Activated CD8-positive, alpha-beta T cell treated with anti-CD3 and anti-CD28 coated beads for 36 hours (primary cell): ENCODE data around the gene LCN2. TPM values are rescaled to one million over a fixed set of nuclear protein-coding genes. Genes with fewer than 3 reads are reported as not detected.
A peak's percentile ranks its signal among the peaks of the same experiment; 100 is the strongest.

Source experiments
- ATAC-seq: fragments of 200-7000 bp; cut with Tn5 transposase; one replicate; pipeline ENCODE4 v1.10.0; 2021; ENCODE audit warnings: mild to moderate bottlenecking, moderate library complexity
- CTCF ChIA-PET: fragments of 350-600 bp; sonication (Branson Sonifier 250); formaldehyde crosslinking; loops from one replicate; lab custom pipeline; 2021; ENCODE audit warnings: antibody characterized with exemption; lab: Charles Lee
- POLR2A ChIA-PET: fragments of 350-600 bp; sonication (Branson Sonifier 250); formaldehyde crosslinking; loops from one replicate; lab custom pipeline; 2021; ENCODE audit warnings: antibody characterized with exemption; lab: Charles Lee
- DNase-seq: peaks from one replicate; pipeline ENCODE4 v3.0.0-alpha.2; 2020
- H3K27ac Mint-ChIP-seq: one replicate; pipeline ENCODE4 v1.8.0; 2021; ENCODE audit warnings: mild to moderate bottlenecking, mixed read lengths
- H3K27me3 Mint-ChIP-seq: one replicate; pipeline ENCODE4 v1.8.0; 2021; ENCODE audit warnings: mixed read lengths
- H3K36me3 Mint-ChIP-seq: one replicate; pipeline ENCODE4 v1.8.0; 2021; ENCODE audit warnings: low read depth, mixed read lengths
- H3K4me1 Mint-ChIP-seq: one replicate; pipeline ENCODE4 v1.8.0; 2021; ENCODE audit warnings: low read depth, mixed read lengths
- H3K4me3 Mint-ChIP-seq: one replicate; pipeline ENCODE4 v1.8.0; 2021; ENCODE audit warnings: mild to moderate bottlenecking, moderate library complexity, mixed read lengths
- H3K9me3 Mint-ChIP-seq: one replicate; pipeline ENCODE4 v1.8.0; 2021; ENCODE audit warnings: mixed read lengths
- CTCF ChIP-seq: fragments of 200-600 bp; IDR thresholded peaks from one replicate; pipeline ENCODE4 v1.8.0; 2022; ENCODE audit warnings: antibody characterized with exemption, mild to moderate bottlenecking
- intact Hi-C: fragments of 100-400 bp; cut with micrococcal nuclease; formaldehyde crosslinking; loops from one replicate; pipeline ENCODE4 v1.10.0; 2022
- total RNA-seq, 2 experiments: library from RNA; stranded (reverse); gene quantifications; one replicate each; pipeline ENCODE4 v1.2.3, GENCODE V29; 2021

The LCN2 gene
- total RNA-seq, 2 experiments from 2014 or later: not detected

- CTCF ChIA-PET: interaction anchor here (0.6 to 1.1 kb wide), 3 partner anchors 9 to 39 kb away, joined by 3 read pairs; partner anchors contain the start of gene BBLN
- ATAC-seq: peak; percentile 89
Measured at GRCh38 chr9:128150594-128151308, 1.5 kb downstream of the LCN2 start.

GRCh38 chr9:128151309-128152132, 2.3 kb downstream of the LCN2 start:
- Mint-ChIP-seq H3K36me3 (no peaks in the 10 kb centered on the region), H3K27me3 (no peaks in the 10 kb centered on the region), H3K9me3 (no peaks in the 10 kb centered on the region), H3K27ac (no peak overlapping the region), H3K4me3 (no peak overlapping the region), H3K4me1 (no peaks in the 10 kb centered on the region)
- DNase-seq: no peak
- ChIA-PET POLR2A (no interaction called here), CTCF (interaction anchor here (0.9 to 1.1 kb wide), 2 partner anchors 23 to 38 kb away, joined by 3 read pairs; no protein-coding TSS in a partner anchor)
- ATAC-seq: no peak
- intact Hi-C loops: no loop called here
- TF ChIP-seq CTCF: no peak

More at GRCh38 chr9:128150594-128151308, 1.5 kb downstream of the LCN2 start:
- no peak overlapping the region for H3K27ac Mint-ChIP-seq
- H3K36me3 Mint-ChIP-seq: no peaks in the 10 kb centered on the region
- no peaks in the 10 kb centered on the region for H3K4me1 Mint-ChIP-seq
- POLR2A ChIA-PET: interaction anchor here (1.4 kb wide), 1 partner anchor 9 kb away, joined by 3 read pairs; the partner anchor contains the start of gene BBLN
- peak; percentile 25 for DNase-seq
- intact Hi-C loops: no loop called here
- no peaks in the 10 kb centered on the region for H3K9me3 Mint-ChIP-seq
- peak; percentile 45 for TF ChIP-seq CTCF
- H3K27me3 Mint-ChIP-seq: no peaks in the 10 kb centered on the region
- H3K4me3 Mint-ChIP-seq: no peak overlapping the region

GRCh38 chr9:128152133-128153059, 3.1 kb downstream of the LCN2 start:
- no peaks in the 10 kb centered on the region for H3K36me3 Mint-ChIP-seq
- no peak overlapping the region for H3K4me3 Mint-ChIP-seq
- H3K9me3 Mint-ChIP-seq: no peaks in the 10 kb centered on the region
- POLR2A ChIA-PET: no interaction called here
- DNase-seq (no peak), ATAC-seq (no peak)
- CTCF ChIA-PET: no interaction called here
- intact Hi-C loops: no loop called here
- H3K27ac Mint-ChIP-seq: no peak overlapping the region
- TF ChIP-seq CTCF: no peak
- no peaks in the 10 kb centered on the region for H3K27me3 Mint-ChIP-seq
- H3K4me1 Mint-ChIP-seq: no peaks in the 10 kb centered on the region

- ChIA-PET POLR2A (no interaction called here), CTCF (no interaction called here)
- Mint-ChIP-seq H3K9me3 (no peaks in the 10 kb centered on the region), H3K36me3 (no peaks in the 10 kb centered on the region), H3K4me1 (no peaks in the 10 kb centered on the region), H3K4me3 (no peak overlapping the region), H3K27me3 (no peaks in the 10 kb centered on the region), H3K27ac (no peak overlapping the region)
- no peak for TF ChIP-seq CTCF
- ATAC-seq (no peak), DNase-seq (no peak)
- intact Hi-C loops: no loop called here
Measured at GRCh38 chr9:128153060-128153946, 4.0 kb downstream of the LCN2 start.
